Inferior parietal cortex (tissue), 1 donor: Measurements from ENCODE around the gene IGFLR1.
"Not testable (repeated sequence)": the region's sequence is repeated elsewhere in the genome, so short reads cannot be mapped to it uniquely, and the experiment has no call there.

Source experiments
- DNase-seq: peaks from one replicate; pipeline ENCODE4 v3.0.0-alpha.2; 2016; ENCODE audit errors: extremely low spot score

The IGFLR1 gene

GRCh38 chr19:35710784-35711723 is 31.2 kb downstream of the IGFLR1 start:
- no peak for DNase-seq

GRCh38 chr19:35708391-35708790 is 33.9 kb downstream of the IGFLR1 start:
- DNase-seq: no peak

- no peak for DNase-seq
Measured at GRCh38 chr19:35704218-35704617, 38.0 kb downstream of the IGFLR1 start, which contains the start of gene ZBTB32. Gene ZBTB32, plus strand, starts transcription at chr19:35704558. Its CDS starts 10,069 bp downstream, at chr19:35714627.

- no peak for DNase-seq
Measured at GRCh38 chr19:35703343-35703742, 38.9 kb downstream of the IGFLR1 start.

GRCh38 chr19:35702223-35703012 is 39.8 kb downstream of the IGFLR1 start:
- DNase-seq: peak; percentile 99

- DNase-seq: no peak
Measured at GRCh38 chr19:35696835-35697234, 45.4 kb downstream of the IGFLR1 start.

- no peak for DNase-seq
Measured at GRCh38 chr19:35695895-35696422, 46.3 kb downstream of the IGFLR1 start.

- peak; percentile 90 for DNase-seq
Measured at GRCh38 chr19:35693835-35694599, 48.2 kb downstream of the IGFLR1 start.

GRCh38 chr19:35693422-35693821 is 48.8 kb downstream of the IGFLR1 start:
- no peak for DNase-seq

GRCh38 chr19:35692010-35692409 is 50.2 kb downstream of the IGFLR1 start:
- DNase-seq: no peak

- not testable (repeated sequence) for DNase-seq
Measured at GRCh38 chr19:35691106-35691505, 51.1 kb downstream of the IGFLR1 start.

GRCh38 chr19:35689836-35690235 is 52.4 kb downstream of the IGFLR1 start:
- no peak for DNase-seq
